GM18951 (cell line): Measurements from ENCODE around the gene ALG1.
"Not testable (repeated sequence)": the region's sequence is repeated elsewhere in the genome, so short reads cannot be mapped to it uniquely, and the experiment has no call there.

Experiments
- POLR2A ChIP-seq: IDR thresholded peaks from 4 replicates; pipeline ENCODE4 v1.6.1; 2011; ENCODE audit warnings: mild to moderate bottlenecking; ENCODE audit not compliant: insufficient read length, insufficient read depth; ENCODE audit errors: extremely low read depth
- in situ Hi-C: fragments of 300-500 bp; cut with MboI; formaldehyde crosslinking; loops from one replicate; pipeline ENCODE4 v1.12.0; 2022; ENCODE audit warnings: low sequenced_read_pairs, mixed read lengths, inconsistent platforms; ENCODE audit not compliant: unreplicated experiment

Gene ALG1

GRCh38 chr16:5072334-5073278 is 963 bp downstream of the ALG1 start:
- in situ Hi-C loops, result no loop called here
- TF ChIP-seq POLR2A, result no peak

GRCh38 chr16:5073279-5073629 is 1.6 kb downstream of the ALG1 start:
- in situ Hi-C loops, result no loop called here
- TF ChIP-seq POLR2A, result no peak

GRCh38 chr16:5073771-5074170 is 2.1 kb downstream of the ALG1 start:
- in situ Hi-C loops, result not testable (repeated sequence)

- no peak for TF ChIP-seq POLR2A
- in situ Hi-C loops, result no loop called here
These were observed 4.0 kb downstream of the ALG1 start for GRCh38 chr16:5075637-5076036.

- no peak for TF ChIP-seq POLR2A
- in situ Hi-C loops, result no loop called here
These were observed 5.7 kb downstream of the ALG1 start for GRCh38 chr16:5077304-5077703.

GRCh38 chr16:5078626-5079025 is 7.0 kb downstream of the ALG1 start:
- in situ Hi-C loops, result no loop called here
- TF ChIP-seq POLR2A, result no peak

- in situ Hi-C loops, result not testable (repeated sequence)
These were observed 8.8 kb downstream of the ALG1 start for GRCh38 chr16:5080461-5080860.

GRCh38 chr16:5080996-5081395 is 9.4 kb downstream of the ALG1 start:
- in situ Hi-C loops, result not testable (repeated sequence)

- in situ Hi-C loops, result not testable (repeated sequence)
These were observed 12.0 kb downstream of the ALG1 start for GRCh38 chr16:5083646-5084045.

GRCh38 chr16:5084099-5084731 is 12.6 kb downstream of the ALG1 start:
- in situ Hi-C loops, result not testable (repeated sequence)

GRCh38 chr16:5084802-5085201 is 13.2 kb downstream of the ALG1 start:
- in situ Hi-C loops, result not testable (repeated sequence)

- in situ Hi-C loops, result not testable (repeated sequence)
These were observed 14.1 kb downstream of the ALG1 start for GRCh38 chr16:5085716-5086115.

- in situ Hi-C loops, result not testable (repeated sequence)
These were observed 16.6 kb downstream of the ALG1 start for GRCh38 chr16:5088086-5088790.

GRCh38 chr16:5088936-5089335 is 17.3 kb downstream of the ALG1 start:
- in situ Hi-C loops, result not testable (repeated sequence)

- in situ Hi-C loops, result not testable (repeated sequence)
These were observed 18.4 kb downstream of the ALG1 start for GRCh38 chr16:5089911-5090555.

- in situ Hi-C loops, result not testable (repeated sequence)
These were observed 18.9 kb downstream of the ALG1 start for GRCh38 chr16:5090592-5090991.

GRCh38 chr16:5093081-5093480 is 21.4 kb downstream of the ALG1 start:
- in situ Hi-C loops, result not testable (repeated sequence)

GRCh38 chr16:5093746-5094145 is 22.1 kb downstream of the ALG1 start:
- in situ Hi-C loops, result not testable (repeated sequence)

GRCh38 chr16:5095145-5095830 is 23.6 kb downstream of the ALG1 start:
- in situ Hi-C loops, result not testable (repeated sequence)
